Measurements from ENCODE around the gene KRI1. TPM values are rescaled to one million over a fixed set of nuclear protein-coding genes. Genes with fewer than 3 reads are reported as not detected.

The KRI1 gene
- total and polyA plus RNA-seq, 8 donors: 18.6 to 38.0 (median 34.3) TPM

DNA sequence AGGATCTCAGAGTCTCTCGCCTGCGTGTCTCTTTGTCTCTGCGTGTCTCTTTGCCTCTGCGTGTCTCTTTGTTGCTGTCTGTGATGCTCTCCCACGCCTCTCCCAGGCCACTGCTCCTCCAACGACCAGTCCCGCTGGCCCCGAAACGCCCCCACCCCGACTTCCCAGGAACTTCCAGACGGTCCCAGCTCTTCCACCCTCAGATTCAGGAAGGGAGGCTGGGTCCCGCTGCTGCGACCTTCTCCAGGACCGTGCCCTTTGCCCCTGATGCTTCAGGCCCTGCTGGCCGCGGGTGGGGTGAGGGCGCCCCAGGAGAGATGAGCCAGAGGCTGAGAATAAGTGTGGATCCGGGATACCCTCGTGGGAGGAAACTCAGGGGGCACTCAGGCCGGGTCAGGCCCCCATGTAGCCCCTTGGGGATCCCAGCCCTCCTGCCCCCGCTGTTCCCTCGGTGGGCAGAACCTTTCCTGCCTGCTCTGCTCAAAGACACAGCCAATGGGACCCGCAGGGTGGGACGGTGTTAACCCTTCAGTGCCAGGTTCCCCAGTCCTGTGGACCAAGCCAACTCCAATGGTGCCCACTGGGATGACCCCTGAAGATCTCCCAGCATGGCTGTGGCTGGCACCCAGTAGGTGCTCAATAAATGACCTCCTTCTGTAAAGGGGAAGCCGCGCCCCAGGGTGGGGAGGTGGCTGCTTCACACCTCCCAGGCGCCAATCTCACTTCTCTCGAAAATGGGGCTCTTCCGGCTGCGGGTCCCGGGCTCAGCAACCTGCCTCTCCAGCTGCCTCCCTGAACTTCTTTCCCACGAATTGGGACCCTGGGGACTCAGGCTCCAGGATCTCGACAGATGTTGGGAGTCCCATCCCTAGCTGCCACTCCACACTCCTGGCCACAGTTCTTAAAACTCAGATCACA is 47.1 kb downstream of the KRI1 start:
- DNase-seq: no peak

DNA sequence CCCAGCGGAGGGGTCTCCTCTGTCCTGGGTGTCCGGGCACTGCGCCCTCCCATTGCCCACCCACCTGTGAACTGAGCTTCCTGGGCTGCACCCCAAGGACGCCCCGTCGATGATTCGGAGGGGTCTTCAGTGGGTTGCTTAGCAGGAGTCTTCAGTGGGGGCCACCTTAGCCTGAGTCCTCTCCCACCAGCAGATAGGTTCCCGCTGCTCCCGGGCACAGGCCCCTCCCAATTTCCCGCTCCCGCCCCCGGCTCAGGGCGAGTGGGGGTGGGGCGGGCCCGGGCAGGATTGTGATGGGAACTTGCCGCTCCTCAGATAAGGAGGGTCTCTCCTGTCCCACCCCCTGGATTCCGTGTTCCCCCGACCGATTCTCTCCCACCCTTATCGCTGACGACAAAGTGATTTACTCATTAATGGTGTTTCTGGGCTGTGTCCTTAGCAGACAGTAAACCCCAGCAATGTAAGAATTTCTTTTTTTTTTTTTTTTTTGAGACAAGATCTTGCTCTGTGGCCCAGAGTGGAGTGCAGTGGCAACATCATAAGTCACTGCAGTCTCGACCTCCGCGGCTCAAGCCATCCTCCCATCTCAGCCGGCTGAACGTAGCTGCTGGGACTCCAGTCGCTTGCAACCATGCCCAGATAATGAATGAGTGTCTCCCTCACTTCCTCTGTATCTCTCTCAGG is 47.9 kb downstream of the KRI1 start:
- TF ChIP-seq, protein P1, sequence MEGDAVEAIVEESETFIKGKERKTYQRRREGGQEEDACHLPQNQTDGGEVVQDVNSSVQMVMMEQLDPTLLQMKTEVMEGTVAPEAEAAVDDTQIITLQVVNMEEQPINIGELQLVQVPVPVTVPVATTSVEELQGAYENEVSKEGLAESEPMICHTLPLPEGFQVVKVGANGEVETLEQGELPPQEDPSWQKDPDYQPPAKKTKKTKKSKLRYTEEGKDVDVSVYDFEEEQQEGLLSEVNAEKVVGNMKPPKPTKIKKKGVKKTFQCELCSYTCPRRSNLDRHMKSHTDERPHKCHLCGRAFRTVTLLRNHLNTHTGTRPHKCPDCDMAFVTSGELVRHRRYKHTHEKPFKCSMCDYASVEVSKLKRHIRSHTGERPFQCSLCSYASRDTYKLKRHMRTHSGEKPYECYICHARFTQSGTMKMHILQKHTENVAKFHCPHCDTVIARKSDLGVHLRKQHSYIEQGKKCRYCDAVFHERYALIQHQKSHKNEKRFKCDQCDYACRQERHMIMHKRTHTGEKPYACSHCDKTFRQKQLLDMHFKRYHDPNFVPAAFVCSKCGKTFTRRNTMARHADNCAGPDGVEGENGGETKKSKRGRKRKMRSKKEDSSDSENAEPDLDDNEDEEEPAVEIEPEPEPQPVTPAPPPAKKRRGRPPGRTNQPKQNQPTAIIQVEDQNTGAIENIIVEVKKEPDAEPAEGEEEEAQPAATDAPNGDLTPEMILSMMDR (IDR thresholded peaks at IDR 0.05): no peak
- intact Hi-C loops (cut with DNase I): no loop called here
- H3K9me3 ChIP-seq: no peaks in the 10 kb centered on the region
- peak overlapping the region; percentile 26 to 29 for H3K4me3 ChIP-seq
- peaks cover 57 to 100% of the 10 kb centered on the region in 2 donors for H3K27me3 ChIP-seq
- DNase-seq (no peak), ATAC-seq (peak; percentile 46)
- peaks cover 11 to 29% of the 10 kb centered on the region in 2 donors for H3K4me1 ChIP-seq
- H3K36me3 ChIP-seq: no peaks in the 10 kb centered on the region
- no peak overlapping the region for H3K27ac ChIP-seq

More for the DNA sequence above, 47.1 kb downstream of the KRI1 start:
- Histone ChIP-seq H3K27me3 (peaks cover 49 to 94% of the 10 kb centered on the region in 2 donors), H3K4me3 (no peak overlapping the region), H3K9me3 (no peaks in the 10 kb centered on the region), H3K4me1 (peaks cover 11 to 29% of the 10 kb centered on the region in 2 donors), H3K36me3 (no peaks in the 10 kb centered on the region), H3K27ac (no peak overlapping the region)
- intact Hi-C loops (cut with DNase I): no loop called here
- TF ChIP-seq, protein P1 (IDR thresholded peaks at IDR 0.05): no peak
- ATAC-seq: no peak

DNA sequence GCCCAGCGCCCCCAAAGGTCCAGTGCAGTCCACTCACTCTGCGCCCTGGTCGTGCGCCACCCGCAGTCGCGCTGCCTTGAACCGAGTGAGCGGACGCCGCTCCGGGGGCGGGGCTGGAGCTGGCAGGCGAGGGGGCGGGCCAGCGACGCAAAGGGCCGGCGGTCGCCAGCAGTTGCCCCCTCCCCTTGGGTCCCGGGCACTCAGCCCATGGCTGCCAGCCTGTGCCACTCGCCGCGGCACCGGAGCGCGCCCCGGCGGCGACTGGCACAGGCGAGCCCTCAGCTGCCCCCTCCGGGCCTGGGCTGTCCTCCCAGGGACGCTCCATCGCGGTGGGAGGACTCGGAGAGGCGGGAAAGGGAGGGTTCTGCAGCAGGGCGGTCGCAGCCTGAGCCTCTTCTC is 48.5 kb downstream of the KRI1 start, which contains the start of gene S1PR5:
S1PR5 (minus strand) TSS at position 87 of the 399 bp plus-strand sequence. CDS start 2,436 bp downstream, outside the sequence.
- H3K9me3 ChIP-seq: no peaks in the 10 kb centered on the region
- H3K4me3 ChIP-seq: peak within 1 kb of the TSS; percentile 26 to 29
- peaks cover 11 to 29% of the 10 kb centered on the region in 2 donors for H3K4me1 ChIP-seq
- no peak within 1 kb of the TSS for H3K27ac ChIP-seq
- TF ChIP-seq, protein P1 (IDR thresholded peaks at IDR 0.05): no peak
- intact Hi-C loops (cut with DNase I): no loop called here
- H3K36me3 ChIP-seq: no peaks in the 10 kb centered on the region
- DNase-seq: peak in 1 of 4 donors; percentile 80
- peak; percentile 44 for ATAC-seq
- peaks cover 60 to 100% of the 10 kb centered on the region in 2 donors for H3K27me3 ChIP-seq

DNA sequence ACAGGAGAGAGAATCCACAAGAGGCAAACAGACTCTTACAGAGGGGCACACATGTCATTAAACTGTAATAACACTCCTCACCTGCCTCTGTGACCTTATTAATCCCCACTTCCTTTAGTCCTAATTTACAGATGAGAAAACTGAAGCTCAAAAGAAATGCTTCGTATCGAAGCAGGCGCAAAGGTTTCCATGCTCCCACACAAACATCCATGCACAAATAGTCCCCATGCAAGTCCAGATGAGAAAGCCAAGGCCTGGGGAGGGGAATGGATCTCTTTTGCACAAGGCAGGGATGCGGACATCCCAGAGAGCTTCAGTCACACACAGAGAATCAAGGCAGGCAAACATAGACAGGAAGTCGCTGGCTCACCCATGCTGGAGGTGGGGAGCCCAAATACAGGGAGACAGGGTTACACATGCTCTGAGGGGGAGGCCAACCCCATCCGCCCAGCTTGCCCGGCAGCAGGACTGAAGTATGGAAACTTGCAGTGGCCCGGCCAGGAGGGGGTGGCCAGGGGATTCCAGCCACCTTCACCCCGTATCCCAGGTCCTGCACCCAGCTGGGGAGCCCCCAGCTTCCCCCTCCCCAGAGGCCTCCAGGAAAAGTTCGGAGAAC is 49.0 kb downstream of the KRI1 start:
- no peak overlapping the region for H3K27ac ChIP-seq
- intact Hi-C loops (cut with DNase I): no loop called here
- no peaks in the 10 kb centered on the region for H3K9me3 ChIP-seq
- TF ChIP-seq, protein P1 (IDR thresholded peaks at IDR 0.05): no peak
- H3K4me3 ChIP-seq: peak overlapping the region in 1 of 2 donors; percentile 26
- no peaks in the 10 kb centered on the region for H3K36me3 ChIP-seq
- ATAC-seq (no peak), DNase-seq (no peak)
- H3K27me3 ChIP-seq: peaks cover 60 to 100% of the 10 kb centered on the region in 2 donors
- peaks cover 11 to 29% of the 10 kb centered on the region in 2 donors for H3K4me1 ChIP-seq

Measured in left lung (tissue), 10 donors.